Thyroid gland (tissue), 4 donors: ENCODE measurements around the gene SSR2.

Experiments
- CTCF ChIP-seq, 6 experiments: fragments of 200-600 bp in 3 of 6; fragments of 450-650 bp in 3 of 6; sonication (generic) in 3 of 6; IDR thresholded peaks; one replicate each; pipeline ENCODE4 v1.5.1; 2016 to 2019; ENCODE audit warnings: antibody characterized with exemption in 6 of 6, mild to moderate bottlenecking in 2 of 6, inconsistent platforms in 1 of 6, moderate library complexity in 1 of 6
- POLR2A ChIP-seq, 2 donors: fragments of 450-650 bp; IDR thresholded peaks; one replicate each; pipeline ENCODE4 v1.6.1; 2017; ENCODE audit warnings: antibody characterized with exemption in 2 of 2, mild to moderate bottlenecking in 2 of 2, moderate library complexity in 1 of 2

DNA sequence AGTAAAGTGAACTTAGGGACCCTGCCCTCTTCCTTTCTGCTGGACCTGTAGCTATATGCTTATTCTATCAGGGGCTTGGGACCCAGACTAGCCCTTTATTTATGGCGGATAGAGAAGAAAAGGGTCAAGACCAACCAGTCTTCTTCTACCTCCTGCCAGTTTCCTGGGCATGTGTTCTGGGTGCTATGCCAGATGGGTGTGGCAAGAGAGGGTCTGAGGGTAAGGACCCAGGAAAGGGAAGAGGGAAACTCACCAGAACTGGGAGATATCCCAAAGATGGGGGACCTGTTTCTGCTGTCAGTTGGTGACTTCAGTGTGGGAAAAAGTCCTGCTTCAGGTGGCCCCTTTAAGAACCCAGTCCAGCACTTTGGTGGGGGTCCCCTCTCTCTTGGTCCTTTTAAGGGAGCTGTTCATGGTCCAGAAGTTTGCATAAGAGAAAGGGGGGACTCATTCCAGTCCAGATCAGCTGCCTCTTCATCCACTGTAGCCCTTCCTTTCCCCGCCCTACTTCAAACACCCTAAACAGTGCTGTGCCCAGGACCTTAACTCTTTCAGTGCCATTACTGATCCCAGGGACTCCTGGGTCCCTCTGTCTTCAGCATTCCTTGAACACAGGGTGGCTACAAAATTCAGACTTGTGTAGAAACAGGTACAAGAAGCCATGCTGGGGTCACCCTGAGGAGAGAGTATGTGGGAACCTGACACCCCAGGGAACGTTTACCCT is 18.4 kb downstream of the SSR2 start:
- no peak for TF ChIP-seq POLR2A (IDR thresholded peaks at IDR 0.05)
- no peak for TF ChIP-seq CTCF (IDR thresholded peaks at IDR 0.05)
